ENCODE data around the gene GIMAP4. TPM values are rescaled to one million over a fixed set of nuclear protein-coding genes. Genes with fewer than 3 reads are reported as not detected.

GIMAP4 gene
- total and polyA plus RNA-seq, 2 donors (not counting 3 experiments of a cell fraction or from before 2014, with no cell fraction given), result 56.6 to 168 TPM

DNA sequence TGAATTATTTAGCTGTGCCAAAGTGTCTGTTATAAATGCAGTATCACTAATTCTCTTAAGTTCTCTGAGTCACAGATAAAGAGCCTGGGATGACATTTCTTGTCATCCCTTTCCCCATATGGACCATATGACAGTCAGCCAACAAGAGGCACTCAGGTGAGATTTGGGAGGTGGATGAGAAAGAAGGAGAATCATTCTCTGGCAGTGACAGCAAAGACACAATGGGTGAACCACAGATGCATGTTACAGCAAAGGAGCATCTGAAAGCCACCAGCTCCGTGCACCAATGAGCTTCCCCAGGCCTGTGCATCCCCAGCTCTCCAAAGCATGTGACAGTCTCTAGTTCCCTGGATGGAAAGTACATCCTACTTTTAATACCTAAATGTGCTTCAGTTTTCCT, 54.2 kb downstream of the GIMAP4 start:
- no peak overlapping the region for H3K4me3 ChIP-seq (replicated peaks in 1 of 3; ENCODE audit: insufficient read depth in 1 of 3, low read depth in 1 of 3, low read length in 3 of 3)
- no peaks in the 10 kb centered on the region for H4K20me1 ChIP-seq (replicated peaks; ENCODE audit: control insufficient read depth, extremely low read depth, insufficient read depth, low read length)
- no peak overlapping the region for H3K9ac ChIP-seq (replicated peaks; ENCODE audit: extremely low read depth, insufficient read depth, low read length)
- POLR2A ChIA-PET, result no interaction called here
- TF ChIP-seq, protein P1, sequence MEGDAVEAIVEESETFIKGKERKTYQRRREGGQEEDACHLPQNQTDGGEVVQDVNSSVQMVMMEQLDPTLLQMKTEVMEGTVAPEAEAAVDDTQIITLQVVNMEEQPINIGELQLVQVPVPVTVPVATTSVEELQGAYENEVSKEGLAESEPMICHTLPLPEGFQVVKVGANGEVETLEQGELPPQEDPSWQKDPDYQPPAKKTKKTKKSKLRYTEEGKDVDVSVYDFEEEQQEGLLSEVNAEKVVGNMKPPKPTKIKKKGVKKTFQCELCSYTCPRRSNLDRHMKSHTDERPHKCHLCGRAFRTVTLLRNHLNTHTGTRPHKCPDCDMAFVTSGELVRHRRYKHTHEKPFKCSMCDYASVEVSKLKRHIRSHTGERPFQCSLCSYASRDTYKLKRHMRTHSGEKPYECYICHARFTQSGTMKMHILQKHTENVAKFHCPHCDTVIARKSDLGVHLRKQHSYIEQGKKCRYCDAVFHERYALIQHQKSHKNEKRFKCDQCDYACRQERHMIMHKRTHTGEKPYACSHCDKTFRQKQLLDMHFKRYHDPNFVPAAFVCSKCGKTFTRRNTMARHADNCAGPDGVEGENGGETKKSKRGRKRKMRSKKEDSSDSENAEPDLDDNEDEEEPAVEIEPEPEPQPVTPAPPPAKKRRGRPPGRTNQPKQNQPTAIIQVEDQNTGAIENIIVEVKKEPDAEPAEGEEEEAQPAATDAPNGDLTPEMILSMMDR (IDR thresholded peaks at IDR 0.05; ENCODE audit: extremely low read depth in 1 of 2, insufficient read depth in 1 of 2, low read depth in 1 of 2, low read length in 2 of 2), result no peak
- TF ChIP-seq GATA2 (IDR thresholded peaks at IDR 0.05; ENCODE audit: insufficient read depth, insufficient read length, low read depth, low read length), result no peak
- no peak for TF ChIP-seq POLR2A (IDR thresholded peaks at IDR 0.05; ENCODE audit: low read depth, low read length)
- TF ChIP-seq, protein P2, sequence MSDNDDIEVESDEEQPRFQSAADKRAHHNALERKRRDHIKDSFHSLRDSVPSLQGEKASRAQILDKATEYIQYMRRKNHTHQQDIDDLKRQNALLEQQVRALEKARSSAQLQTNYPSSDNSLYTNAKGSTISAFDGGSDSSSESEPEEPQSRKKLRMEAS (IDR thresholded peaks at IDR 0.05; ENCODE audit: insufficient read depth, insufficient read length), result no peak
- no peak for TF ChIP-seq FOS (IDR thresholded peaks at IDR 0.05; ENCODE audit: borderline replicate concordance, insufficient read depth, low read length)
- TF ChIP-seq JUN (IDR thresholded peaks at IDR 0.05; ENCODE audit: borderline replicate concordance, insufficient read depth, insufficient read length, low read depth), result no peak
- no peak for TF ChIP-seq POLR2AphosphoS5 (IDR thresholded peaks at IDR 0.05; ENCODE audit: insufficient read depth, low read depth, low read length)
- no peak for TF ChIP-seq MYC (IDR thresholded peaks at IDR 0.05; ENCODE audit: low read depth, low read length)
- no peak for TF ChIP-seq EZH2 (IDR thresholded peaks at IDR 0.05; ENCODE audit: borderline replicate concordance, low read depth, low read length, severe bottlenecking)
- peaks cover 0 to 5% of the 10 kb centered on the region in 2 experiments for H3K36me3 ChIP-seq (ENCODE audit: control insufficient read depth in 2 of 2, extremely low read depth in 1 of 2, insufficient read depth in 2 of 2, low read length in 2 of 2)
- no peaks in the 10 kb centered on the region for H3K27me3 ChIP-seq (ENCODE audit: control insufficient read depth in 2 of 2, insufficient read depth in 2 of 2, low read length in 2 of 2)
- H3K9me3 ChIP-seq (replicated peaks; ENCODE audit: control insufficient read depth, insufficient read depth, low read length), result no peaks in the 10 kb centered on the region
- no peaks in the 10 kb centered on the region for H3K9me1 ChIP-seq (replicated peaks; ENCODE audit: control insufficient read depth, extremely low read depth, insufficient read depth, low read length)
- H3K27ac ChIP-seq (ENCODE audit: insufficient read depth, low read depth, low read length), result no peak overlapping the region
- H3K79me2 ChIP-seq (ENCODE audit: control insufficient read depth, insufficient read depth, low read length), result no peaks in the 10 kb centered on the region
- H3K4me1 ChIP-seq (ENCODE audit: control insufficient read depth, extremely low read depth, insufficient read depth, low read length), result peaks cover 8% of the 10 kb centered on the region
- no peak overlapping the region for H3K4me2 ChIP-seq (ENCODE audit: insufficient read depth, low read length)
- dilution Hi-C loops (cut with MboI; ENCODE audit: extremely low pct_ligation_motif_present, low sequenced_read_pairs) (no loop called here), intact Hi-C loops (cut with micrococcal nuclease) (no loop called here)
- FAIRE-seq (no peak), DNase-seq (ENCODE audit: low read depth, low spot score) (no peak)
- no TSS peak for BruUV-seq (replicated peaks)
- CTCF ChIA-PET, result interaction anchor here (1.7 to 3.0 kb wide), 2 partner anchors 11 to 173 kb away, joined by 5 to 12 read pairs; partner anchors contain the start of gene GIMAP6
- H2AFZ ChIP-seq (ENCODE audit: low read depth, low read length), result no peak overlapping the region

Other genes starting within 250 kb of the GIMAP4 start
- gene LRRC61, start 244.0 kb upstream of the GIMAP4 start, total RNA-seq, result 0.39 TPM in 1 of 2 replicates, not detected in the other
- gene LRRC61, start 244.0 kb upstream of the GIMAP4 start, polyA plus RNA-seq, result 0.72 TPM in 2 replicates
- gene ACTR3C, start 243.8 kb upstream of the GIMAP4 start, total RNA-seq, result 0.69 TPM in 1 of 2 replicates, not detected in the other
- gene ACTR3C, start 243.8 kb upstream of the GIMAP4 start, polyA plus RNA-seq, result 0.24 and 0.33 TPM in 2 replicates
- gene RARRES2, start 225.8 kb upstream of the GIMAP4 start, total RNA-seq, result not detected in 2 replicates
- gene RARRES2, start 225.8 kb upstream of the GIMAP4 start, polyA plus RNA-seq, result 0.24 TPM in 1 of 2 replicates, not detected in the other
- gene REPIN1, start 198.6 kb upstream of the GIMAP4 start, total RNA-seq, result 139 and 140 TPM in 2 replicates
- 108 and 116 TPM in 2 replicates for gene REPIN1, start 198.6 kb upstream of the GIMAP4 start, polyA plus RNA-seq
- 8.3 and 9.7 TPM in 2 replicates for gene ZNF775, start 188.1 kb upstream of the GIMAP4 start, total RNA-seq
- gene ZNF775, start 188.1 kb upstream of the GIMAP4 start, polyA plus RNA-seq, result 5.8 and 7.4 TPM in 2 replicates
- 67.5 and 71.8 TPM in 2 replicates for gene GIMAP8, start 116.8 kb upstream of the GIMAP4 start, total RNA-seq
- gene GIMAP8, start 116.8 kb upstream of the GIMAP4 start, polyA plus RNA-seq, result 25.3 and 32.2 TPM in 2 replicates
- 42.4 and 51.1 TPM in 2 replicates for gene GIMAP7, start 52.5 kb upstream of the GIMAP4 start, total RNA-seq
- 37.9 and 43.4 TPM in 2 replicates for gene GIMAP7, start 52.5 kb upstream of the GIMAP4 start, polyA plus RNA-seq
- gene GIMAP6, start 65.0 kb downstream of the GIMAP4 start, total RNA-seq, result 85.0 and 87.8 TPM in 2 replicates
- 58.7 and 65.6 TPM in 2 replicates for gene GIMAP6, start 65.0 kb downstream of the GIMAP4 start, polyA plus RNA-seq
- 26.2 and 27.9 TPM in 2 replicates for gene GIMAP2, start 118.3 kb downstream of the GIMAP4 start, total RNA-seq
- gene GIMAP2, start 118.3 kb downstream of the GIMAP4 start, polyA plus RNA-seq, result 18.0 and 21.3 TPM in 2 replicates
- gene GIMAP1, start 149.2 kb downstream of the GIMAP4 start, total RNA-seq, result 11.8 and 11.9 TPM in 2 replicates
- 8.1 and 10.0 TPM in 2 replicates for gene GIMAP1, start 149.2 kb downstream of the GIMAP4 start, polyA plus RNA-seq
- 0.44 and 0.85 TPM in 2 replicates for gene GIMAP5, start 170.0 kb downstream of the GIMAP4 start, total RNA-seq
- 14.9 and 18.9 TPM in 2 replicates for gene GIMAP5, start 170.0 kb downstream of the GIMAP4 start, polyA plus RNA-seq
- gene TMEM176B, start 233.0 kb downstream of the GIMAP4 start, total RNA-seq, result not detected in 2 replicates
- 0.13 and 0.23 TPM in 2 replicates for gene TMEM176B, start 233.0 kb downstream of the GIMAP4 start, polyA plus RNA-seq
- gene TMEM176A, start 233.4 kb downstream of the GIMAP4 start, total RNA-seq, result not detected in 2 replicates
- gene TMEM176A, start 233.4 kb downstream of the GIMAP4 start, polyA plus RNA-seq, result not detected in 2 replicates

Data from endothelial cell of umbilical vein (primary cell).